Activated CD4-positive, CD25-positive, alpha-beta regulatory T cell (primary cell): ENCODE results near the gene FOXD4L4.
"Not testable (repeated sequence)": the region's sequence is repeated elsewhere in the genome, so short reads cannot be mapped to it uniquely, and the experiment has no call there.

Source experiments
- DNase-seq, 4 experiments: peaks; one replicate each; lab custom pipeline; 2025; lab: John Stamatoyannopoulos, UW

The FOXD4L4 gene

DNA sequence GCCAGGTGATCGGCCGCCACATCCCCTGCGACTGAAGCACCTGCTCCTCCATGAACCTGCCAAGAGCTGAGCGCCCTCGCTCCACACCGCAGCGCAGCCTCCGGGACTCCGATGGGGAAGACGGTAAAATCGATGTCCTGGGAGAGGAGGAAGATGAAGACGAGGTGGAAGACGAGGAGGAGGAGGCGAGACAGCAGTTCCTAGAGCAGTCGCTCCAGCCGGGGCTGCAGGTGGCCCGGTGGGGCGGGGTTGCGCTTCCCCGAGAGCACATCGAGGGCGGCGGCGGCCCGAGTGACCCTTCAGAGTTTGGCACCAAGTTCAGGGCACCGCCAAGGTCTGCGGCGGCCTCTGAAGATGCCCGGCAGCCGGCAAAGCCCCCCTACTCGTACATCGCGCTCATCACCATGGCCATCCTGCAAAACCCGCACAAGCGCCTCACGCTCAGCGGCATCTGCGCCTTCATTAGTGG, at the start of gene FOXD4L4:
TSS of gene FOXD4L4 (plus strand) at position 51 of the 469 bp plus-strand sequence. CDS start at position 51, 0 bp downstream.
- not testable (repeated sequence) for DNase-seq

GRCh38 chr9:65703550-65703949, 33.4 kb upstream of the FOXD4L4 start:
- DNase-seq, result not testable (repeated sequence)

DNA sequence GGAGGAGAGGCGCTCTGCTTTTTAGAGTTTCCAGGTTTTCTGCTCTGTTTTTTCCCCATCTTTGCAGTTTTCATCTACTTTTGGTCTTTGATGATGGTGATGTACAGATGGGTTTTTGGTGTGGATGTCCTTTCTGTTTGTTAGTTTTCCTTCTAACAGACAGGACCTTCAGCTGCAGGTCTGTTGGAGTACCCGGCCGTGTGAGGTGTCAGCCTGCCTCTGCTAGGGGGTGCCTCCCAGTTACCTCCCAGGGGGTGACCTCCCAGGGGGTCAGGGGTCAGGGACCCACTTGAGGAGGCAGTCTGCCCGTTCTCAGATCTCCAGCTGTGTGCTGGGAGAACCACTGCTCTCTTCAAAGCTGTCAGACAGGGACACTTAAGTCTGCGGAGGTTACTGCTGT, 22.5 kb upstream of the FOXD4L4 start:
- not testable (repeated sequence) for DNase-seq

DNA sequence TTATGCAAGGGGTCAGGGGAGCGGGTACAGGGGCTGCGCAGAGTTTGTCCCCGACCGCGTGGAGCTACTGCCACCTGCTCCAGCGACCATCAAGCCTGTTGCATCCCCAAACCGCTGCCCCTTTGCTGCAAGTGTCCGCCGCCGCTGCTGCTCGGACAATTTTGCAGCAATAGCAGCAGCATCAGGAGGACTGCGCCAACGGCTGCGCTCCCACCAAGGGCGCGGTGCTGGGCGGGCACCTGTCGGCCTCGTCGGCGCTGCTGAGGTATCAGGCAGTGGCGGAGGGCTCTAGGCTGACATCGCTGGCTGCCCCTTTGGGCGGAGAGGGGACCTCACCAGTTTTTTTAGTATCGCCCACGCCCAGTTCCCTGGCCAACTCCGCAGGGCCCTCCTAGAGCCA, 1.2 kb downstream of the FOXD4L4 start:
- not testable (repeated sequence) for DNase-seq
